KG1 (cell line): ENCODE results near the gene SAMD4A.

ENCODE experiments used
- DNase-seq: peaks from one replicate; lab custom pipeline; 2025; lab: John Stamatoyannopoulos, UW

Gene SAMD4A

GRCh38 chr14:54660604-54661111, 93.7 kb downstream of the SAMD4A start:
- no peak for DNase-seq

GRCh38 chr14:54662491-54663133, 95.7 kb downstream of the SAMD4A start:
- no peak for DNase-seq

GRCh38 chr14:54664961-54665360, 98.0 kb downstream of the SAMD4A start:
- no peak for DNase-seq

GRCh38 chr14:54665946-54666345, 99.0 kb downstream of the SAMD4A start:
- DNase-seq: no peak

- no peak for DNase-seq
Measured at GRCh38 chr14:54667026-54667744, 100.3 kb downstream of the SAMD4A start.

- no peak for DNase-seq
Measured at GRCh38 chr14:54667764-54668163, 100.8 kb downstream of the SAMD4A start.

- no peak for DNase-seq
Measured at GRCh38 chr14:54669721-54670561, 103.0 kb downstream of the SAMD4A start.

GRCh38 chr14:54671537-54671936, 104.6 kb downstream of the SAMD4A start:
- DNase-seq: no peak

GRCh38 chr14:54672181-54672580, 105.3 kb downstream of the SAMD4A start:
- DNase-seq: no peak

- DNase-seq: no peak
Measured at GRCh38 chr14:54672688-54673087, 105.8 kb downstream of the SAMD4A start.

- DNase-seq: no peak
Measured at GRCh38 chr14:54673193-54674045, 106.5 kb downstream of the SAMD4A start.

- no peak for DNase-seq
Measured at GRCh38 chr14:54674046-54674741, 107.3 kb downstream of the SAMD4A start.

- DNase-seq: no peak
Measured at GRCh38 chr14:54675236-54676128, 108.6 kb downstream of the SAMD4A start.

GRCh38 chr14:54676812-54677708, 110.1 kb downstream of the SAMD4A start:
- no peak for DNase-seq

- no peak for DNase-seq
Measured at GRCh38 chr14:54680651-54681050, 113.7 kb downstream of the SAMD4A start.

- DNase-seq: no peak
Measured at GRCh38 chr14:54681811-54682261, 114.9 kb downstream of the SAMD4A start.

- DNase-seq: no peak
Measured at GRCh38 chr14:54682578-54682977, 115.7 kb downstream of the SAMD4A start.

- no peak for DNase-seq
Measured at GRCh38 chr14:54683882-54684794, 117.2 kb downstream of the SAMD4A start.
